GM18951 (cell line): ENCODE results near the gene TMEM218.
"Not testable (repeated sequence)": the region's sequence is repeated elsewhere in the genome, so short reads cannot be mapped to it uniquely, and the experiment has no call there.

Experiments used
- POLR2A ChIP-seq: IDR thresholded peaks from 4 replicates; pipeline ENCODE4 v1.6.1; 2011; ENCODE audit warnings: mild to moderate bottlenecking; ENCODE audit not compliant: insufficient read length, insufficient read depth; ENCODE audit errors: extremely low read depth
- in situ Hi-C: fragments of 300-500 bp; cut with MboI; formaldehyde crosslinking; loops from one replicate; pipeline ENCODE4 v1.12.0; 2022; ENCODE audit warnings: low sequenced_read_pairs, mixed read lengths, inconsistent platforms; ENCODE audit not compliant: unreplicated experiment

Gene TMEM218

GRCh38 chr11:125062218-125062930 is 49.1 kb downstream of the TMEM218 start:
- TF ChIP-seq POLR2A, result no peak
- in situ Hi-C loops, result no loop called here

DNA sequence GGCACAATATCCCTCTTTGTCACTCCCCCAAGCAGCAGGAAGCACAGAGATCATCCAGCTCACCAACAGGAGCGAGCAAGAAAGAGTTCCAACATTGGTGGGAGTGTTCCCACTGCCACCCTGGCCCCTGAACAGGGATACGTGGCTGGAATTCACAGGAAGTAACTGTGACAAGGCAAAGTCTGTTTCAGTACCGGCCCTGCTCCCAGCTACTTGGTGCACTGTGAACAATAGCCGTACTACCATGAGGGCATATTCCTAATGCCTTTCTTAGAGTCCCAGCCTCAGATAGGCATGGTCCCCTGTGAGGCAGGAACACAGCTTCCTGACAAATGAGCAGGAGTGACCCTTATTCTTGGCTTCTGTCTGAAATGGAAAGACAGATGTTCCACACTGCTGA is 50.1 kb downstream of the TMEM218 start:
- in situ Hi-C loops, result no loop called here
- TF ChIP-seq POLR2A, result no peak

GRCh38 chr11:125057693-125058016 is 53.8 kb downstream of the TMEM218 start:
- TF ChIP-seq POLR2A, result no peak
- in situ Hi-C loops, result no loop called here

DNA sequence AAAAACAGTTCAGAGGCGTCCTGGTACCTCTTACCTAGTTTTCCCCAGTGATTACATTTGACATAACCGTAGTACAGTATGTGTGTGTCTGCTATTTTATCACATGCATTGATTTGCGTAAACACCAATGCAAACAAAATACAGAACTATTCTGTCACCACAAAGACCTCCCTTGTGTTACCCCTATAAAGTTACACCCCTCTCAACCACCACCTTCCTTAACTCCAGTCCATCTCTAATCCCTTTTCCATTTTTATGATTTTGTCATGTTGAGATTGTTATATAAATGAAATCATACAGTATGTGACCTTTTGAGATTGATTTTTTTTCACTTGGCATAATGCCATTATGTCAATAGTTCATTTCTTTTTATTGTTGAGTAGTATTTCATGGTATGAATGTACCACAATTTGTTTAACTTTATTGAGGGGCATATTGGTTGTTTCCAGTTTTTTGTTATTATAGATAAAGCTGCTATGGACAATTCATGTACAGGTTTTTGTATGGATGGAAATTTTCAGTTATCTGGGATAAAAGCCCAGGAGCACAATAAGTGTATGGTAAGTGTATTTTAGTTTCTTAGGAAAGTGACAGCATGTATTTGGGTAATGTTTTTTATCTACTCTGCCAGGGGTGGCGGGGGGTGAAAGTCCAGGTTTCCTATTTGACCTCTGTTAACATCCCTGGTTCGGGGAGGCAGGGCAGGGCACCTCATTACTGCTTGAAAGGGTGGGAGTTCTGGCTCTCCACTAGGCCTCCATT is 54.3 kb downstream of the TMEM218 start:
- no peak for TF ChIP-seq POLR2A
- in situ Hi-C loops, result no loop called here

- in situ Hi-C loops, result not testable (repeated sequence)
Observed at GRCh38 chr11:125056111-125056510, 55.3 kb downstream of the TMEM218 start.

- in situ Hi-C loops, result no loop called here
- TF ChIP-seq POLR2A, result no peak
Observed at GRCh38 chr11:125055107-125055715, 56.2 kb downstream of the TMEM218 start.

DNA sequence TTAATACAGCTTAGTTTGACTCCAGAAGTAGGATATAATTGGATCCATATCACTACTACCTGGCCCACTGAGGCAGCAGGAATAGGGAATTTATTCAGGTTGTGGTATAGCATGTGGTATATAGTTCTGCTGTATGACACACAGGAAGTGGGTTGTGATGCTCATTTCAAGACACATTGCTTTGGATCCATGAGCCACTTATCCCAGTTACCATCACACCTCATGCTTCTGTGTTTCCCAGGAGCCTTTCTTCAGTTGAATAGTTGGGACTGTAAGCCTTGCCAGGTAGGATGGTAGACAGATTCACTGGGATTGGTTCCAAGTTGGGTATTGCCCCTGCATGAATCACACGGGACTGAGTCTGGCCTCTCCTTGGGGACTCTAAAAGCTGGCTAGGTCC is 58.3 kb downstream of the TMEM218 start:
- in situ Hi-C loops, result no loop called here
- TF ChIP-seq POLR2A, result no peak

DNA sequence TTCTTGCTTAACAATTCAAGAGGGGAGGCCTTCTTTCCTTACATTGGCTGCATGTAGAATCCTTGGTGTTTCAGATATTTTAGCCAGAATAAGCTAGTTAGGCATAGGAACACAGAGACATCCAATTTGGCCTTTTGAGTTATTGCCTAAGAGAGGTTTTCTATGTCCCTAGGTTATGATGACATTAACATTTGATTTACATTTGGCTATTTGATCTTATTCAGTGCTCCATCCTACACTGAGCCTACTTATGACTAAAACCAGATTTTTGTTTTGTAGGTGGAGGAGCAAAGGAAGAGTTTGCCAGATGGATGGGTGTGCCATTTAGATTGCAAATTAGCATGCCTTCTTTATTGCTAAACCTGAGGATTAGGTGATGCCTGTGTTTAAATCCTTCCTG is 59.4 kb downstream of the TMEM218 start:
- TF ChIP-seq POLR2A, result no peak
- in situ Hi-C loops, result no loop called here

GRCh38 chr11:125049164-125049792 is 62.1 kb downstream of the TMEM218 start:
- no peak for TF ChIP-seq POLR2A
- in situ Hi-C loops, result no loop called here
